ENCODE results near the gene FRMD4A.

GRCh38 chr10:14084875-14085274 lies 245.8 kb downstream of the FRMD4A start:
- no peak for TF ChIP-seq POLR2A (IDR thresholded peaks at IDR 0.05)
- TF ChIP-seq EP300 (IDR thresholded peaks at IDR 0.05), result no peak
- TF ChIP-seq, protein P1, sequence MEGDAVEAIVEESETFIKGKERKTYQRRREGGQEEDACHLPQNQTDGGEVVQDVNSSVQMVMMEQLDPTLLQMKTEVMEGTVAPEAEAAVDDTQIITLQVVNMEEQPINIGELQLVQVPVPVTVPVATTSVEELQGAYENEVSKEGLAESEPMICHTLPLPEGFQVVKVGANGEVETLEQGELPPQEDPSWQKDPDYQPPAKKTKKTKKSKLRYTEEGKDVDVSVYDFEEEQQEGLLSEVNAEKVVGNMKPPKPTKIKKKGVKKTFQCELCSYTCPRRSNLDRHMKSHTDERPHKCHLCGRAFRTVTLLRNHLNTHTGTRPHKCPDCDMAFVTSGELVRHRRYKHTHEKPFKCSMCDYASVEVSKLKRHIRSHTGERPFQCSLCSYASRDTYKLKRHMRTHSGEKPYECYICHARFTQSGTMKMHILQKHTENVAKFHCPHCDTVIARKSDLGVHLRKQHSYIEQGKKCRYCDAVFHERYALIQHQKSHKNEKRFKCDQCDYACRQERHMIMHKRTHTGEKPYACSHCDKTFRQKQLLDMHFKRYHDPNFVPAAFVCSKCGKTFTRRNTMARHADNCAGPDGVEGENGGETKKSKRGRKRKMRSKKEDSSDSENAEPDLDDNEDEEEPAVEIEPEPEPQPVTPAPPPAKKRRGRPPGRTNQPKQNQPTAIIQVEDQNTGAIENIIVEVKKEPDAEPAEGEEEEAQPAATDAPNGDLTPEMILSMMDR (IDR thresholded peaks at IDR 0.05), result no peak
- no peak for TF ChIP-seq POLR2AphosphoS5 (IDR thresholded peaks at IDR 0.05)
